Activated CD8-positive, alpha-beta memory T cell treated with anti-CD3 and anti-CD28 coated beads, Interleukin-2, amount 10 ng/mL, durations not matched to agents 7 days and 5 days (primary cell): ENCODE data around the gene SEMA3E. TPM values are rescaled to one million over a fixed set of nuclear protein-coding genes. Genes with fewer than 3 reads are reported as not detected.

Experiments
- ATAC-seq: fragments of 150-1000 bp; cut with Tn5 transposase; one replicate; pipeline ENCODE4 v1.10.0; 2021; ENCODE audit warnings: moderate library complexity
- CTCF ChIA-PET: fragments of 350-600 bp; sonication (Branson Sonifier 250); formaldehyde crosslinking; loops from one replicate; lab custom pipeline; 2021; ENCODE audit warnings: antibody characterized with exemption; lab: Charles Lee
- DNase-seq: peaks from one replicate; pipeline ENCODE4 v3.0.0-alpha.2; 2020
- H3K27ac Mint-ChIP-seq: one replicate; pipeline ENCODE4 v1.8.0; 2021; ENCODE audit warnings: mild to moderate bottlenecking, mixed read lengths
- H3K27me3 Mint-ChIP-seq: one replicate; pipeline ENCODE4 v1.8.0; 2021; ENCODE audit warnings: mixed read lengths
- H3K36me3 Mint-ChIP-seq: one replicate; pipeline ENCODE4 v1.8.0; 2021; ENCODE audit warnings: mild to moderate bottlenecking, mixed read lengths
- H3K4me1 Mint-ChIP-seq: one replicate; pipeline ENCODE4 v1.8.0; 2021; ENCODE audit warnings: mixed read lengths
- H3K4me3 Mint-ChIP-seq: one replicate; pipeline ENCODE4 v1.8.0; 2021; ENCODE audit warnings: mild to moderate bottlenecking, moderate library complexity, mixed read lengths
- H3K9me3 Mint-ChIP-seq: one replicate; pipeline ENCODE4 v1.8.0; 2022; ENCODE audit warnings: low read depth, mixed read lengths
- total RNA-seq, 2 experiments: library from RNA; stranded (reverse); gene quantifications; one replicate each; pipeline ENCODE4 v1.2.3, GENCODE V29; 2021

Gene SEMA3E
- total RNA-seq, 2 experiments from 2014 or later, result not detected

GRCh38 chr7:83339907-83340306, 309.0 kb downstream of the SEMA3E start:
- Mint-ChIP-seq H3K4me3 (no peak overlapping the region), H3K36me3 (no peaks in the 10 kb centered on the region), H3K27ac (no peak overlapping the region), H3K4me1 (no peaks in the 10 kb centered on the region), H3K9me3 (peaks cover 8% of the 10 kb centered on the region), H3K27me3 (no peaks in the 10 kb centered on the region)
- no peak for DNase-seq
- ATAC-seq, result no peak
- CTCF ChIA-PET, result no interaction called here

- H3K4me1 Mint-ChIP-seq, result no peaks in the 10 kb centered on the region
- no peaks in the 10 kb centered on the region for H3K36me3 Mint-ChIP-seq
- no peak overlapping the region for H3K4me3 Mint-ChIP-seq
- no peaks in the 10 kb centered on the region for H3K27me3 Mint-ChIP-seq
- peaks cover 2% of the 10 kb centered on the region for H3K9me3 Mint-ChIP-seq
- no peak for DNase-seq
- H3K27ac Mint-ChIP-seq, result no peak overlapping the region
- CTCF ChIA-PET, result no interaction called here
- no peak for ATAC-seq
Measured at GRCh38 chr7:83338277-83338950, 310.5 kb downstream of the SEMA3E start.

GRCh38 chr7:83337050-83337449, 311.9 kb downstream of the SEMA3E start:
- CTCF ChIA-PET, result no interaction called here
- ATAC-seq (no peak), DNase-seq (no peak)
- Mint-ChIP-seq H3K36me3 (no peaks in the 10 kb centered on the region), H3K9me3 (no peaks in the 10 kb centered on the region), H3K4me3 (no peak overlapping the region), H3K27me3 (no peaks in the 10 kb centered on the region), H3K27ac (no peak overlapping the region), H3K4me1 (no peaks in the 10 kb centered on the region)

- Mint-ChIP-seq H3K36me3 (no peaks in the 10 kb centered on the region), H3K4me3 (no peak overlapping the region), H3K27me3 (no peaks in the 10 kb centered on the region), H3K9me3 (peaks cover 9% of the 10 kb centered on the region), H3K4me1 (no peaks in the 10 kb centered on the region), H3K27ac (no peak overlapping the region)
- ATAC-seq, result no peak
- CTCF ChIA-PET, result no interaction called here
- no peak for DNase-seq
Measured at GRCh38 chr7:83326223-83326622, 322.7 kb downstream of the SEMA3E start.

GRCh38 chr7:83325083-83325482, 323.9 kb downstream of the SEMA3E start:
- no peak for ATAC-seq
- Mint-ChIP-seq H3K9me3 (peaks cover 5% of the 10 kb centered on the region), H3K4me1 (no peaks in the 10 kb centered on the region), H3K27me3 (no peaks in the 10 kb centered on the region), H3K4me3 (no peak overlapping the region), H3K27ac (no peak overlapping the region), H3K36me3 (no peaks in the 10 kb centered on the region)
- CTCF ChIA-PET, result no interaction called here
- DNase-seq, result no peak

GRCh38 chr7:83324596-83324995, 324.3 kb downstream of the SEMA3E start:
- ATAC-seq, result no peak
- H3K27ac Mint-ChIP-seq, result no peak overlapping the region
- no peaks in the 10 kb centered on the region for H3K4me1 Mint-ChIP-seq
- CTCF ChIA-PET, result no interaction called here
- H3K36me3 Mint-ChIP-seq, result no peaks in the 10 kb centered on the region
- H3K9me3 Mint-ChIP-seq, result peaks cover 5% of the 10 kb centered on the region
- no peak overlapping the region for H3K4me3 Mint-ChIP-seq
- H3K27me3 Mint-ChIP-seq, result no peaks in the 10 kb centered on the region
- DNase-seq, result no peak

GRCh38 chr7:83321011-83321410, 327.9 kb downstream of the SEMA3E start:
- no peak for ATAC-seq
- Mint-ChIP-seq H3K9me3 (peaks cover 12% of the 10 kb centered on the region), H3K27me3 (no peaks in the 10 kb centered on the region), H3K36me3 (no peaks in the 10 kb centered on the region), H3K27ac (no peak overlapping the region), H3K4me3 (no peak overlapping the region), H3K4me1 (no peaks in the 10 kb centered on the region)
- CTCF ChIA-PET, result no interaction called here
- DNase-seq, result no peak

- H3K27me3 Mint-ChIP-seq, result no peaks in the 10 kb centered on the region
- no peaks in the 10 kb centered on the region for H3K4me1 Mint-ChIP-seq
- H3K9me3 Mint-ChIP-seq, result peaks cover 11% of the 10 kb centered on the region
- no peaks in the 10 kb centered on the region for H3K36me3 Mint-ChIP-seq
- CTCF ChIA-PET, result no interaction called here
- no peak overlapping the region for H3K4me3 Mint-ChIP-seq
- no peak overlapping the region for H3K27ac Mint-ChIP-seq
- DNase-seq (no peak), ATAC-seq (no peak)
Measured at GRCh38 chr7:83313931-83314330, 335.0 kb downstream of the SEMA3E start.
